ENCODE measurements around the gene CADM3. TPM values are rescaled to one million over a fixed set of nuclear protein-coding genes. Genes with fewer than 3 reads are reported as not detected.

The CADM3 gene
- total and polyA plus RNA-seq, 2 donors (not counting 1 experiment from before 2014, with no cell fraction given), result 0.32 to 0.33 TPM

DNA sequence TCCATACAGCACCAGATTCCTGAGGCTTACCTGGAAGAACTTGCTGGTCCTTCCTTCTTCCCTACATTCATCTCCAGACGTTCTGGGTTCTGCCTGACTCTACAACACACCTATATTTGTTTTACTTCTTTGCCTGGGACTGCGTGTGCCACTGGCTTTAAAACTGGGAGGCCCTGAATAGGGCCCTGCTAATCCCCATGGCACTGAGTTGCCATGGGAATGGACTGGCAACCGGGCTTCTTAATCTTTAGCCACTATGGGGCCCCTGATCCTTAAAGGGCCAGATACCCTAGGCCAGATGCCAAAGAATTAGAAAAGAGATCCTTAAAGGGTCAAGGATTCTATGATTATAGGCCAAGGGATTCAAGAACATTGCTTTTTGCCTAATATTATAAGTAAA, 24.4 kb upstream of the CADM3 start:
- TF ChIP-seq EZH2 (IDR thresholded peaks at IDR 0.05; ENCODE audit: borderline replicate concordance, insufficient read depth, low read depth, low read length, poor library complexity, severe bottlenecking), result no peak
- TF ChIP-seq, protein P1, sequence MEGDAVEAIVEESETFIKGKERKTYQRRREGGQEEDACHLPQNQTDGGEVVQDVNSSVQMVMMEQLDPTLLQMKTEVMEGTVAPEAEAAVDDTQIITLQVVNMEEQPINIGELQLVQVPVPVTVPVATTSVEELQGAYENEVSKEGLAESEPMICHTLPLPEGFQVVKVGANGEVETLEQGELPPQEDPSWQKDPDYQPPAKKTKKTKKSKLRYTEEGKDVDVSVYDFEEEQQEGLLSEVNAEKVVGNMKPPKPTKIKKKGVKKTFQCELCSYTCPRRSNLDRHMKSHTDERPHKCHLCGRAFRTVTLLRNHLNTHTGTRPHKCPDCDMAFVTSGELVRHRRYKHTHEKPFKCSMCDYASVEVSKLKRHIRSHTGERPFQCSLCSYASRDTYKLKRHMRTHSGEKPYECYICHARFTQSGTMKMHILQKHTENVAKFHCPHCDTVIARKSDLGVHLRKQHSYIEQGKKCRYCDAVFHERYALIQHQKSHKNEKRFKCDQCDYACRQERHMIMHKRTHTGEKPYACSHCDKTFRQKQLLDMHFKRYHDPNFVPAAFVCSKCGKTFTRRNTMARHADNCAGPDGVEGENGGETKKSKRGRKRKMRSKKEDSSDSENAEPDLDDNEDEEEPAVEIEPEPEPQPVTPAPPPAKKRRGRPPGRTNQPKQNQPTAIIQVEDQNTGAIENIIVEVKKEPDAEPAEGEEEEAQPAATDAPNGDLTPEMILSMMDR (IDR thresholded peaks at IDR 0.05), result no peak
- intact Hi-C loops (cut with micrococcal nuclease), result no loop called here

DNA sequence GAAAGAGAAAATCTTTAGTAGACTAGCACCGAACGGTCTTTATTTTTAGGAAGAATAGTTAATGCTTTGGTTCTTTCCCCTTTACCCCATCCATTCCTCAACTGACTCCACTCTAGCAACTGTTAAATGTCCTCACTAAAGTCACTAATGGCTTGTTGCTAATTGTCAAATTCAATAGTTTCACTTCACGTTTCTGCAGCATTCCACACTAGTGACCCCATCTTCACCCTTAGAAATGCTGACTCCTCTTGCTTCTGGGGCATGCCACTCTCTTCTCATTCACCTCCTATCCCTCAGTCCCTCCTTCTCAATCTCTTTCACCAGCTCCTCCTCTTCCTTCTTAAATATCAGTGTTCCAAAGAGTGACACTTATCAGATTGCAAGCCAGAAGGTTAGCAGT, 19.4 kb upstream of the CADM3 start:
- WGBS (ENCODE audit: insufficient coverage), result 50% methylated on average over 1 of the region's 3 CpGs
- Mint-ChIP-seq H3K4me1 (peaks cover 3% of the 10 kb centered on the region), H3K27ac (no peak overlapping the region), H3K27me3 (no peaks in the 10 kb centered on the region), H3K4me3 (no peak overlapping the region), H3K9me3 (ENCODE audit: insufficient read depth) (no peaks in the 10 kb centered on the region)
- POLR2A ChIA-PET, result interaction anchor here (0.6 kb wide), 1 partner anchor 8 kb away, joined by 4 read pairs; no protein-coding TSS in a partner anchor
- no peak overlapping the region for H3K27ac ChIP-seq (ENCODE audit: low read length in 2 of 2)
- H3K4me3 ChIP-seq (ENCODE audit: control extremely low read depth in 1 of 5, extremely low read depth in 1 of 5, insufficient read depth in 1 of 5, low read depth in 2 of 5, low read length in 4 of 5), result no peak overlapping the region
- H3K4me2 ChIP-seq (replicated peaks; ENCODE audit: low read depth, low read length, poor library complexity, severe bottlenecking), result no peak overlapping the region
- DNase-seq, result no peak
- H3K9ac ChIP-seq (ENCODE audit: low read length), result no peak overlapping the region
- no peaks in the 10 kb centered on the region for H3K9me3 ChIP-seq (ENCODE audit: control extremely low read depth in 1 of 3, control insufficient read depth in 2 of 3, insufficient read depth in 1 of 3, low read length in 2 of 3)
- H3K79me2 ChIP-seq (ENCODE audit: control insufficient read depth, insufficient read depth, low read length), result no peaks in the 10 kb centered on the region
- ATAC-seq (ENCODE audit: low read depth), result no peak
- TF ChIP-seq, protein P1 (IDR thresholded peaks at IDR 0.05), result no peak
- no peak for TF ChIP-seq EZH2 (IDR thresholded peaks at IDR 0.05; ENCODE audit: borderline replicate concordance, insufficient read depth, low read depth, low read length, poor library complexity, severe bottlenecking)
- no peaks in the 10 kb centered on the region for H3K36me3 ChIP-seq (replicated peaks in 1 of 2; ENCODE audit: control extremely low read depth in 1 of 2, control insufficient read depth in 1 of 2, extremely low read depth in 1 of 2, insufficient read depth in 2 of 2, low read length in 1 of 2)
- H3K27me3 ChIP-seq (replicated peaks in 1 of 4; ENCODE audit: control extremely low read depth in 1 of 4, control insufficient read depth in 3 of 4, insufficient read depth in 4 of 4, low read length in 3 of 4), result no peaks in the 10 kb centered on the region
- CTCF ChIA-PET, result interaction anchor here (0.6 to 1.7 kb wide), 6 partner anchors 9 to 852 kb away, joined by 3 to 6 read pairs (median 3); no protein-coding TSS in a partner anchor
- no peaks in the 10 kb centered on the region for H4K20me1 ChIP-seq (ENCODE audit: control insufficient read depth, insufficient read depth, low read length, poor library complexity, severe bottlenecking)
- no peak overlapping the region for H2AFZ ChIP-seq (ENCODE audit: insufficient read depth, low read depth, low read length, poor library complexity, severe bottlenecking)
- H3K4me1 ChIP-seq (ENCODE audit: control insufficient read depth in 2 of 2, insufficient read depth in 2 of 2, low read length in 2 of 2), result no peaks in the 10 kb centered on the region
- intact Hi-C loops (cut with micrococcal nuclease), result no loop called here

More for the DNA sequence above, 24.4 kb upstream of the CADM3 start:
- Histone ChIP-seq H3K9me3 (ENCODE audit: control extremely low read depth in 1 of 3, control insufficient read depth in 2 of 3, insufficient read depth in 1 of 3, low read length in 2 of 3) (peaks cover 0 to 1% (median 0%) of the 10 kb centered on the region in 3 donors), H4K20me1 (ENCODE audit: control insufficient read depth, insufficient read depth, low read length, poor library complexity, severe bottlenecking) (no peaks in the 10 kb centered on the region), H3K36me3 (replicated peaks in 1 of 2; ENCODE audit: control extremely low read depth in 1 of 2, control insufficient read depth in 1 of 2, extremely low read depth in 1 of 2, insufficient read depth in 2 of 2, low read length in 1 of 2) (no peaks in the 10 kb centered on the region), H3K9ac (ENCODE audit: low read length) (no peak overlapping the region), H2AFZ (ENCODE audit: insufficient read depth, low read depth, low read length, poor library complexity, severe bottlenecking) (no peak overlapping the region), H3K27me3 (replicated peaks in 1 of 4; ENCODE audit: control extremely low read depth in 1 of 4, control insufficient read depth in 3 of 4, insufficient read depth in 4 of 4, low read length in 3 of 4) (no peaks in the 10 kb centered on the region), H3K4me2 (replicated peaks; ENCODE audit: low read depth, low read length, poor library complexity, severe bottlenecking) (no peak overlapping the region), H3K79me2 (ENCODE audit: control insufficient read depth, insufficient read depth, low read length) (no peaks in the 10 kb centered on the region), H3K4me1 (ENCODE audit: control insufficient read depth in 2 of 2, insufficient read depth in 2 of 2, low read length in 2 of 2) (no peaks in the 10 kb centered on the region), H3K27ac (ENCODE audit: low read length in 2 of 2) (no peak overlapping the region), H3K4me3 (ENCODE audit: control extremely low read depth in 1 of 5, extremely low read depth in 1 of 5, insufficient read depth in 1 of 5, low read depth in 2 of 5, low read length in 4 of 5) (no peak overlapping the region)
- no peaks in the 10 kb centered on the region for H3K27me3 Mint-ChIP-seq
- H3K4me3 Mint-ChIP-seq, result no peak overlapping the region
- no peak overlapping the region for H3K27ac Mint-ChIP-seq
- ATAC-seq (ENCODE audit: low read depth) (no peak), DNase-seq (no peak)
- H3K9me3 Mint-ChIP-seq (ENCODE audit: insufficient read depth), result no peaks in the 10 kb centered on the region
- POLR2A ChIA-PET, result no interaction called here
- 79% methylated on average over 3 of the region's 3 CpGs for WGBS (ENCODE audit: insufficient coverage)
- peaks cover under 1% of the 10 kb centered on the region for H3K4me1 Mint-ChIP-seq
- CTCF ChIA-PET, result interaction anchor here (1.9 kb wide), 1 partner anchor 66 kb away, joined by 5 read pairs; no protein-coding TSS in a partner anchor
